Measurements from ENCODE around the gene GTF3C1. TPM values are rescaled to one million over a fixed set of nuclear protein-coding genes. Genes with fewer than 3 reads are reported as not detected.

GTF3C1 gene
- polyA plus RNA-seq, 10 donors = 39.9 to 64.6 (median 51.2) TPM

DNA sequence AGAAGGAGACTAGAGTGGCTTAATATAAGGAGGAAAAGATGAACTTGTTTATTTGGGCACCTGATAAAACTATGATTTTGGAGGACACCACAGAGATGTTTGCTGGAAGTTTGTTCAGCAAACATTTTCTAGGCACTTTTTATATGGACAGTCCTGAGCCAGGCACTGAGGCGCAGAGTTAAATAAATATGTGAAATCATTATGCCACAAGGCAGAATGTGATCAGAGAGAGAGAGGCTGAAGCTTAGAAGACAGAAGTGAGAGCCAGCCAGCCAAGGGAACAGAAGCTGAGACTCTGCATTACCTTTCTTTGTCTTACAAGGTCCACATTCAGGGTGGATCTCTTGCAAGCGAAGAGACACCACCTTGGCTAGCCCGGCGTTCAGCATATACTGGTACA lies 21.4 kb downstream of the GTF3C1 start:
- DNase-seq = no peak

GRCh38 chr16:27526180-27526579 lies 23.5 kb downstream of the GTF3C1 start:
- peak in 2 of 3 donors; percentile 22 to 23 for DNase-seq

- no peak for DNase-seq
Measured at GRCh38 chr16:27522173-27522707, 27.5 kb downstream of the GTF3C1 start.

DNA sequence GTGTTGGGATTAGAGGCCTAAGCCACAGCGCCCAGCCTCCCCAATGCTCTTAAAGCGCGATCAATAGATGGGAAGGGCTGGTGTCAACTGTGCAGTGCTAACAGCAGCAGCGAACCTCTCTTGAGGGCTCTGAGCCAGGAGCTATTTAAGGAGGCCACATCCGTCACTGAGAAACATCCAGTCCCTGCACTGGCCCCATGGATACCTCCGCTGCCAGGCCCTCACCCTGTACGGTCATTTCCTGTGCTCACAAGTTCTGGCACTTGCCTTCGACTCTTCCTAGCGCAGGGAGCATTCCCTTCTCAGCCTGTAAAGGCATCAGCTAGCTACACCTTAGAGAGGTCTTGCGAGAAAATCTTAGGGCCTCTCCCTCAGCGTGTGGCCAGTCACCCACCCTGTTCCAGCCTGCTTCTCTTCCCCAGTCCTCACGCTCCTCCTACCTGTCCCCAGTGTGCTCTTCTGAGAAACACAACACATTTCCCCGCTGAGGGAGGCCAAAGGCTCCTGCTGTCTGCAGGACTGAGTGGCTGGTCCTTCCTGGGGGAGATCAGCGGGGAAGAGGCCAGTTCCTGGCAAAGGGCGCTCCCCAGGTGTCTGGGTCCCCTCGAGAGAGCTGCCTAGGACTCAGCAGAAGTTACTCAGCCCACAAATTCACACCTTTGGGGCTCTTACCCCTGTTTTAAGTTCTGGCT lies 28.6 kb downstream of the GTF3C1 start:
- DNase-seq = peak; percentile 49 to 63 (median 53)

DNA sequence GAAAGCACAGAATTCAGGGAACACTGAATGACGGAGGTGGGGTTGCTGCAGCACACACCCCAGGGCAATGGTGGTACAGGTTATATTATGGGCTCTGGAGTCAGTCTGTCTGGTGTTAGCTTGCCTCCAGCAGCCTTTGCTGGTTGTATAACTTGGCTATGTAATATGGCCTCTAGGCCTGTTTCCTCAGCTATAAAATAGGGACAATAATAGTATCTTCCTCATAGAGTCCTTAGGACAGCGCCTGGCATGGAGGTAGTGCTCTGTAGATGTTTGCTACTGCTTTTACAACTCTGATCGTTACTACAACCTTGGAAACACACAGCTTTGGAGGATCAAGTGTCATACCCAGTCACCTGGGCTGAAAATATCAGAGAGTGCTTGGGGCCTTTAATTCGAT lies 31.5 kb downstream of the GTF3C1 start:
- DNase-seq = no peak

DNA sequence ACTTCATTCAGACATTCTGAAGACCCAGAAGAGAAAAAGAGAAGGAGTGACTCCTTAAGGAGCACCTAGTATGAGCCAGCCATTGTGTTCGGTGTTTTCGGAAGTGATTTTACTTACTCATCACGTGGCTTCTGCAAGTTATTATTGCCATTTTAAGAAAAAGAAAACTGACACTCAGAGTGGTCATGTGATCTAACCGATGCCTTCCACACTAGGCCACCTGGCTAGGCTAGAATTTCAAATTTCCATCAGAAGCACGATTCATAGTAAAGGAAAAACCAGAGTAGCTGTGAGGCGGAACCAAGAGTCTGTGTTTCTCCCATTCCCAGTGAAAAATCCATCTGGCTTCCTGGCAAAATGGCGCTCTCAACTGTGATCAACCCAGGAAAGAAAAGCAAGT lies 32.0 kb downstream of the GTF3C1 start:
- no peak for DNase-seq

GRCh38 chr16:27516365-27516764 lies 33.3 kb downstream of the GTF3C1 start:
- no peak for DNase-seq

DNA sequence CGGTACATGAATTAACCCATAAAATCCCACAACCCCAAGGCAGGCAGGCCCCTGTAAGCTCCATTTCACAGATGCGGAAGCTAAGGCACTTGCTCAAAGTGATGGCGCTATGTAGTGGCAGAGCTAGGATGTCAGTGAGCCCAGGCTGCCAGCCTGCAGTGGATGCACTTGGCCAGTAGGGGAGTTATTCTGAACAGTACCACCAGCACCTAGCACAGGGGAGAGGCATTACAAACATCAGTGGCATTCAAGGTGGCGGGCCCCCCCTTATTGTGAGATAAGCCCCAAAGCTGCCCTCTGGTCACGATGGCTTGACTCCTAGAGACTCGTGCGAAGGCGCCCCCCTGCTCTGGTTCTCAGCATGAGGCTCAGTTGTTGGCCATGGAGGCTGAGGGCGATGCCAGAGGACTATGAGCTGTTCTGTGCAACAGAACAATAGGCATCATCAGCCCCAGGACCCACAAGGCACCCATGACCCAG lies 33.8 kb downstream of the GTF3C1 start:
- DNase-seq = no peak

DNA sequence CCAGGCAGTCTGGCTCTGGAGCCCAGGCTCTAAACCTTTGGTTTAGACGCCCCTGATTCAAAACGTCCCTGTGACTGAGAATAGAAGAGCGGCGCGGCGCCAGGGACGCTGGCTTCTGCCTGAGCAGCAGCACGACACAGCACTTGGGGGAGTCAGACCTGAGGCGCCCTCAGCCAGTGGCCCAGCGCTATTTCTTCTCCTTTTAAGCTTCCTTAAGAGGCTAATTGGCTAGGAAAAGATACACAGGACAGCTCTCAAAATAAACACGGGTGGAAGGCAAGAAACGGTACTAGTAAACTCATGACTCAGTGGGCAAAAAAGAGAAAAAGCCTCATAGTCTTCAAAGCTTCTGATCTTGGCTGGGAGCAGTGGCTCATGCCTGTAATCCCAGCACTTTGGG lies 34.9 kb downstream of the GTF3C1 start:
- DNase-seq = no peak

GRCh38 chr16:27511657-27512448 lies 37.9 kb downstream of the GTF3C1 start:
- DNase-seq = no peak

DNA sequence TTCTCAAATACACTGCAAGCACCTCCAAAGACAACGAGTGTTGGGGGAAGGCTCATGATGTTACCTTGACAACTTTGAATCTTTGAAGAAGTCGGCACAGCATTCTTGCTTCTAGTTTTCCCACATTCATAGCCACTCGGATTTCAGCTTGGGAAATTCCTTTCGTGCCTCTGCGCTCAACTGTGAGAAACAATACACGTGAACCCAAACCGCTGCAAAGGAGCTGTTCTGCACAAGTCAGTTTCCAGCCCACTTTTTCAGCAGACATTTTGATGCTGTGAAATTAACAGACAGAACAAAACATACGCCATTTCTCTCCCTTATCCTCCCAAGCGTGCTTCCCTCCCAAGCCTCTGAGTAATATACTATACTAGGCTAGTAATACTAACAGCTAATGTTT lies 41.2 kb downstream of the GTF3C1 start:
- DNase-seq = no peak

- DNase-seq = no peak
Measured at GRCh38 chr16:27506771-27507170, 42.9 kb downstream of the GTF3C1 start.

- no peak for DNase-seq
Measured at GRCh38 chr16:27505297-27506236, 44.1 kb downstream of the GTF3C1 start.

GRCh38 chr16:27503662-27504061 lies 46.1 kb downstream of the GTF3C1 start:
- DNase-seq = no peak

- peak in 1 of 3 donors; percentile 39 for DNase-seq
Measured at GRCh38 chr16:27500801-27501200, 48.9 kb downstream of the GTF3C1 start.

GRCh38 chr16:27499659-27500055 lies 50.1 kb downstream of the GTF3C1 start:
- DNase-seq = no peak

DNA sequence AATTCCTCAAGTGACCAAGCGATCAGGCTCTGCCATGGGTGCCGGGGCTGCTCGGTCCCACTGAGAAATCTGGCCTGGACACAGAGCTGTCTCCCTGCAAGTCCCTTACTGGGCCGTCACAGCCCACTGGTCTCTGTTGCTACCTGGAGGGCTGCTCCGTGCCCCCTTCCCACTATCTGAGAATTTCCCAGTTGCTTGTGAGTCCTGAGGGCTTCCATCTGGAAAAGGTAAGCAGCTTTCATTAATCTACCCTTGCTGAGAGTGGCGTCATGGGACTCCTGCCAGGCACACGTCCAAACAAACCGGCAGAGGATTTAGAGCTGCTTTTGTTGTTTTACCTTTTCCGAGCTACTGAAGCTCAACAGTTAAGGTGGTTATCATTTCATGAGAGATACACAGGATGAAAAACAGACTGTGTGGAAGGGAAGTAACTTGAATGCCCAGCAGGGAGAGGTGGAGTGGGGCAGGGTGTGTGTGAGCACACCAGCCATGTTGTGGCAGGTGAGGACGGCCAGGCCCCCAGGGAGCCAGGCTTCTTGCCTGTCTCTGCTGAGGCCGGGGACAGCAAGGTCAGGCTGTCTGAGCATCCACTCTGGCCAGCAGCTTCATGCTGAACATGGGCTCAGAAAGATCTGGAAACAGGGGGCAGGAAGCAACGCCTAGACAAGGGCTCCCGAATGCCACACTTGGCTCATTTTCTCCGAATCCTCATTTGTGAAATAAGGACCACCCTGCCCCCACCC lies 50.6 kb downstream of the GTF3C1 start:
- no peak for DNase-seq

GRCh38 chr16:27498031-27498825 lies 51.5 kb downstream of the GTF3C1 start:
- DNase-seq = peak in 1 of 3 donors; percentile 12

DNA sequence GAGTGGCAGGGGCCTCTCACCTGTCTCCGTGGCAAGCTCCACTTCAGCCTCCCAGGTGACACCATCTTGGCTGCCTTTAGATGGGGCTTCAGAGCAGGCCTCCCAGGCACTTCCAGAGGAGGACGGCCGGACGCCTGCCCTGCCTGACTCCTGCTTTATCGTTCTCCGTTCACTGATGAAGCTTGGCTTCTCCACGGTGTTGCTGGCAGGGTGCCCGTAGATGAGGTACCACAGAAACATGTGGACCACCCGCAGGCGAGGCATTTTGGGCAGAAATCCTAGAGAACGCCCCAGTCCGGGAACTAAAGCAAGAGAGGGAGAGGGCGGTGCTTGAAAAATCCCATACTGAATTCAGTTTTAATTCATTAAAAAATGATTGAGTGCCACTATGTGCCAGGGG lies 54.5 kb downstream of the GTF3C1 start:
- DNase-seq = peak; percentile 38 to 74 (median 48)

GRCh38 chr16:27492588-27492979 lies 57.1 kb downstream of the GTF3C1 start:
- DNase-seq = no peak
